C4-2B (cell line): ENCODE results near the gene ADCY1.

Experiments
- H3K27ac ChIP-seq: fragments of 450-650 bp; 2 replicates; pipeline ENCODE4 v1.5.1; 2017
- ZFX ChIP-seq: fragments of 450-650 bp; IDR thresholded peaks from 2 replicates; pipeline ENCODE4 v1.6.1; 2017

The ADCY1 gene

GRCh38 chr7:45768516-45769394 is 194.6 kb downstream of the ADCY1 start:
- peak overlapping the region; percentile 82 for H3K27ac ChIP-seq
- peak; percentile 32; the same call in 1 of the 2 replicates for TF ChIP-seq ZFX

GRCh38 chr7:45769626-45770025 is 195.5 kb downstream of the ADCY1 start:
- H3K27ac ChIP-seq, result peak overlapping the region; percentile 82; the same call in 1 of the 2 replicates
